GM19438 (cell line): ENCODE results near the gene ASGR1.
"Not testable (repeated sequence)": the region's sequence is repeated elsewhere in the genome, so short reads cannot be mapped to it uniquely, and the experiment has no call there.

Experiments used
- ATAC-seq: cut with Tn5 transposase; IDR thresholded peaks from one replicate; pipeline ENCODE4 v1.9.1; 2021; ENCODE audit warnings: low read depth; ENCODE audit not compliant: unreplicated experiment

ASGR1 gene

DNA sequence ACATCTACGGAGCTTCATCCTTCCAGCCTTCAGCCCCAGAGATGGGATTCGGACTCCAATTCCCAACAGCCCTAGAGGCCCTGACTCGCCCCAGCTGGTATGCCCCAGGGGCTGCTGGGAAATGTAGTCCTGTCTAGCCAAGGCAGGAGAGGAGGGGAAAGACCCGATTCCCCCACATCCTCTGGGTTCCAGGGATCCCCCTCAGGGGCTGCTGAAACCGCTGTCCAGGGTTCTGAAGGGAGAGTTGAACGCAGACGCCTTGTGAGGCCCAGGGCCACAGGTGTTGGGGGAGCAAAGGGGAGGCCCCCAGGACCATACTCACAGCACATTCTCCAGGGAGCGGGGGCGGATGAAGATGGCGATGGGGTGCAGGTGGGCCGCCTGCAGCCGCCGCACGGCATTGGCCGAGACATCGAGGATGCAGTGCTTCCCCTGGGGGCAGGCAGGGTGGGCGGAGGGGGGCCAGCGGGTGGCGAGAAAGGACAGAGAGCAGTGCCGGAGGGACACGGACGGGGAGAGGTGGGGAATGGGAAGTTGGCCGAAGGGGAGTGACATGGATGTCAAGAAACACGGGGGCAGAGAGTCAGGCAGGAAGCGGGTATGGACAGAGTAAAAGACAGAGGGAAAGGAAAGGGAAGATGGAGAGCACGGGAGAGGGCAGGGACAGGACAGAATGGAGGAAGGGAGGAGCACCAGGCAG lies 12.6 kb upstream of the ASGR1 start:
- ATAC-seq = no peak

DNA sequence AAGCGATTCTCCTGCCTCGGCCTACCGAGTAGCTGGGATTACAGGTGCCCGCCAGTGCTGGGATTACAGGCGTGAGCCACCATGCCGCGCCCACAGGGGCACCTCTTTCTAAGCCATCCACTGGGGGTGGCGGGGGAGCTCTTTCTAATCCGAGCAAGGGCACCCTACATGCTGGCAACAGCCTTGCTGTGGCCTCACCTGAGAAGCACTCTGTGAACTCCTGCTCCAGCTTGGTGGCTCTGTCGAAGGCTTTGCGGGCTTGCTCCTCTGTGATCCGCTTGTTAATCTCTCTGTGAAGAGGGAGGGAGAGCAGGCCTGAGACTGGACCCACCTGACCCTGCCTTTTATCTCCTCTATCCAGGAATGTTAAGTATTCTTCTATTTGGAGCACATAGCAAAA lies 11.9 kb upstream of the ASGR1 start:
- ATAC-seq = no peak

DNA sequence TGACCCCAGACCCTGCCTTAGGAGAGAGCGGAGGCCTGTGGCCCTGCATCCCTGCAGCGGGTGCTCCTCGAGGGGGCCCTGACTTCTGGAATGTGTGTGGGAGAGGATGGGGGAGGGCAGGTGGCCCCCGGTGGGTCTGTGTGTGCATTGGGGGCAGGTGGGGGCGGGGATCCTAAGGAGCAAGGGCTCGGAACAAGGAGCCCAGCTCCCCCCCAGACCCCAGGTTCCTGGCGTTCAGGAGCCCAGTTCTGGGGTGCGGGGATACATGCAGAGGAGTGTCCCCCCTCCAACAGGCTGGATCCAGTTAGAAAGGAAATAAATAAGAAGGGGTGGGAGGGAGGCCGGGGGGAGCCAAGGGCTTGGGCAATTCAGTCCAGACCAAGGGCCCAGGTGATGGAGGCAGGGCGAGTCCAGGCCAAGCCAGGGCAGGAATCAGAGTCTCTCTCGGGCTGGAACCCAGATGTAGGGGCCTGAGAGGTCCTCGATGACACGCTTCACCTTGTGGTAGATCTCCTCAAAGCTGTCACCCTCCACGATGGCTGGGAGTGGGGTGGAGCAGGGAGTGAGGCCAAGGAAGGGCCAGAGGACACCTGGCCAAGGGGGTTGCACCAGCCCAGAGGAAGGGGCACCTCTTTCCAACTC lies 11.2 kb upstream of the ASGR1 start:
- ATAC-seq = no peak

DNA sequence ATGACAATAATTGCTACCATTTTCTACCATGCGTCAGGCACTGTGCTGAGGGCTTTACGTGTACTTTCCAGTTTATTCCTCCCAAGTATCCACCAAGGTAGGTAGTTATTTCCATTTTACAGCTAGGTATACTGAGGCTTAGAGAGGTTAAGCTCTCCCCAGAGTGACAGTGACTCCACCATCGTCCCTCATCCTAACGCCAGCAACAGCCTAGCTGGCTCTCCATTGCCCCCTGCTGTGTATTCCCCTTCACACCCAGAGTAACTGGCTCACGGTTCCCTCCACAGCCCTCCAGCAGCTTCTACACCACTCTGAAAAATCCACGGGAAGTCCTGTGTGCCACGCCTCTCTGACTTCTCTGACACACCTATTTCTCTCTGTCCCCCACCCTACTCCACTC lies 7.1 kb upstream of the ASGR1 start:
- ATAC-seq = no peak

GRCh38 chr17:7184647-7185046 lies 5.5 kb upstream of the ASGR1 start:
- ATAC-seq = no peak

DNA sequence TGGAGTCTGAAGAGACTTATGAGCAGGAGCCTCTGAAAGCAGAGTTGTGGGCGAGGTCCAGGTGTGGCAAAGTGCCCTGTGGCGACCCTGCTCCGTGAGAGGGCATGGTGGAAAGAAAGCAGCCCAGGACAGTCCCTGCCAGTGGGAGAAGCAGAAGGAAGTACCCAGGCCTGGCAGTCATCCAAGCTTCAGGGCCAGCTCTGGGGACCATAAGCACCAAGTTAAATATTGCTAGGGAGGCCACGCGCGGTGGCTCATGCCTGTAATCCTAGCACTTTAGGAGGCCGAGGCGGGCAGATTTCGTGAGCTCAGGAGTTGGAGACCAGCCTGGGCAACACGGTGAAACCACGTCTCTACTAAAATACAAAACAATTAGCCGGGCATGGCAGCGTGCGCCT lies 4.9 kb upstream of the ASGR1 start:
- ATAC-seq = no peak

DNA sequence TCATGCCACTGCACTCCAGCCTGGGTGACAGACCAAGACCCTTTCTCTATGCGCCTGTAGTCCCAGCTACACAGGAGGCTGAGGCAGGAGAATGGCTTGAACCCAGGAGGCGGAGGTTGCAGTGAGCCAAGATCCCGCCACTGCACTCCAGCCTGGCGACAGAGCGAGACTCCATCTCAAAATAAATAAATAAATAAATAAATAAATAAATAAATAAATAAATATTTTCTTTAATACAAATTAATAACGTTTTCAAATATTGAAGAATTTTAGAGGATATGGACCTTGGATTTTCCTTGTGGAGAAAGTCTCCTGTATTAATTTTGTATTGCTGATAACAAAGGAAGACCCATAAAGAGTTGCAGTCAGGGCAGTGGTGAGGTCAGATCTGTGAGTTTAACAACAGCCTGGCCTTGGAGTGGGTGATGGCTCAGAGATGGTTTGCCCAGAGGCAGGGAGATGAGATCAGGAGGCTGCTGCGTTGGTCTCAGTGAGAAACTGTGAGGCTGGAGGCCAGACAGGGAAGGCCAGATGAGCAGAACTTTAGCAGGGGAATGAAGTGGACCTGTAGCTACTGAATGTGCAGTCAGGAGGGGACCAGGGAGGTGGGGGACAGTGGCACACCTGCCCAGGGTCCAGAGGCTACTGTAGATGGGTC lies 4.4 kb upstream of the ASGR1 start:
- no peak for ATAC-seq

GRCh38 chr17:7182101-7182500 lies 2.9 kb upstream of the ASGR1 start:
- ATAC-seq = not testable (repeated sequence)

- ATAC-seq = no peak
Observed at GRCh38 chr17:7178973-7179316, 225 bp downstream of the ASGR1 start.

DNA sequence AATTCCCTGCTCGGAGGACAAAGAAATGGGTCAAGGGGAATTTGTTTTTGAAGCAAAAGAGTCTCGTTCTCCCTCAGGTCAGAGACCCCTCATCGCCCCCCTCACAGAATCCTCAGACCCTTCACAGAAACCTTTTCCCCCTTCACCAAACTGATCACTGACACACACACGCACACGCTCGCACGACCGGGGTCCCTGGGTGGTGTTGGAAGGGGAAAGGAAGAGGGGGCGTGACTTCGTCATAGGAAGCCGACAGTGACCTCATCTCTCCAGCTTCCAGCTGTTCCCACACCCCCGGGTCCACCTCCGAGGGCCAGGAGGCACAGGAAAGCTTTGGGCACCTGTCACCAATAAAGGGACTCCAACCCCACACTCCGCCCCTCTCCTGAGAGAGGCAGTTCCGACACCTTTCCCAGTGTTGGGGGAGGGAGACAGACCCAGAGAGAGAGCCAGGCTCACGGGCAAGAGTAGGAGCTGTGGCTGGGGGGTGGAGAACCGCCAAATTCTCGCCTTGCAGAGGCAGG lies 1.2 kb downstream of the ASGR1 start:
- no peak for ATAC-seq

DNA sequence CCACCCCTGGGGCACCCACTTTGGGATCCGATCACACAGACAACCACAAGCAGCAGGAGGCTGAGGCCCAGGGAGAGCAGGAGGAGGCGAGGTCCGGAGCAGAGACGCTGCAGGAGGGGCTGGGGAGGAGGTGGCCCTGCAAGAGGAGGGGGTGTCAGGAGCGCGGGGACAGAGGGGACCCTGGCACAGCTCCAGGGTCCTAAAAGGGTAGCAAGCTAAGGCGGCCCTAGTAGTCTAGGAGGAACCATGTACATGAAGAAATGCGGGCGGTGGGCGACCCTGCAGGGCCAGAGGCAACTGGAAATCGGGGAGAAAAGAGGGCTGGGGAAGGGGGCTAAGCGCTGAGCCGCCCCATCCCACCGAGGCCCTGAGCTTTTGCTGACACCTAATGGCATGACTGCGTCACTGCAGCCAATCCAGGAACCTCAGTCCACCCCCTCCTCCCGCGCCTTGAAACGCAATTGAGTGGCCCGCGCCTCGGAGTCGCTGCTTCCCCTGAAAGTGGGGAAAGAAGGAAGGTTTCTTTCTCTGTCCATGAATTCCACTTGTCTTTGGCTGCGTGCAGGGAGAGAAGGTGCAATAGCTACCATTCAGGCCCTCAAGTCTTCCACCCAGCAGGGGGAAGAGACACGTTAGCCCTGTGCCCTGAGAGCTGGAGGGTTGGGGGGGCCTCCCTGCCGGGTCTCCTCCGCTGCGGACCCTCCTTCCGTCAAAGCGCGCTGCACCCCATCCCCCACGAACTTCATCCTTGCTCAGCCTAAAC lies 1.8 kb downstream of the ASGR1 start:
- ATAC-seq = no peak

GRCh38 chr17:7176841-7177190 lies 2.4 kb downstream of the ASGR1 start:
- ATAC-seq = no peak

- no peak for ATAC-seq
Observed at GRCh38 chr17:7176107-7176840, 2.9 kb downstream of the ASGR1 start.

DNA sequence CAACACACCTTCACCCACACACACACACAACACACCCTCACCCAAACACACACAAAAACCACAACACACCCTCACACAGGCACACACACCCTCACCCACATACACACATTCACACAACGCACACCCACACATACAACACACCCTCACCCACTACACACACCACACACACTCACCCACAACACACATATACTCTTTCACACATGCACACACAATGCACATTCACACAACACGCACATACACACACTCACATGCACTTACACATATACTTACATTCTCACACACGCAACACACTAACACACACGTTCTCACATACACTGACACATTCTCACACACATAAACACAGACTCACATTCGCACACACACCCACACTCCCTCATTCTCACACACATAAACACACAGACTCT lies 3.8 kb downstream of the ASGR1 start:
- ATAC-seq = no peak

- no peak for ATAC-seq
Observed at GRCh38 chr17:7174603-7175326, 4.4 kb downstream of the ASGR1 start.

DNA sequence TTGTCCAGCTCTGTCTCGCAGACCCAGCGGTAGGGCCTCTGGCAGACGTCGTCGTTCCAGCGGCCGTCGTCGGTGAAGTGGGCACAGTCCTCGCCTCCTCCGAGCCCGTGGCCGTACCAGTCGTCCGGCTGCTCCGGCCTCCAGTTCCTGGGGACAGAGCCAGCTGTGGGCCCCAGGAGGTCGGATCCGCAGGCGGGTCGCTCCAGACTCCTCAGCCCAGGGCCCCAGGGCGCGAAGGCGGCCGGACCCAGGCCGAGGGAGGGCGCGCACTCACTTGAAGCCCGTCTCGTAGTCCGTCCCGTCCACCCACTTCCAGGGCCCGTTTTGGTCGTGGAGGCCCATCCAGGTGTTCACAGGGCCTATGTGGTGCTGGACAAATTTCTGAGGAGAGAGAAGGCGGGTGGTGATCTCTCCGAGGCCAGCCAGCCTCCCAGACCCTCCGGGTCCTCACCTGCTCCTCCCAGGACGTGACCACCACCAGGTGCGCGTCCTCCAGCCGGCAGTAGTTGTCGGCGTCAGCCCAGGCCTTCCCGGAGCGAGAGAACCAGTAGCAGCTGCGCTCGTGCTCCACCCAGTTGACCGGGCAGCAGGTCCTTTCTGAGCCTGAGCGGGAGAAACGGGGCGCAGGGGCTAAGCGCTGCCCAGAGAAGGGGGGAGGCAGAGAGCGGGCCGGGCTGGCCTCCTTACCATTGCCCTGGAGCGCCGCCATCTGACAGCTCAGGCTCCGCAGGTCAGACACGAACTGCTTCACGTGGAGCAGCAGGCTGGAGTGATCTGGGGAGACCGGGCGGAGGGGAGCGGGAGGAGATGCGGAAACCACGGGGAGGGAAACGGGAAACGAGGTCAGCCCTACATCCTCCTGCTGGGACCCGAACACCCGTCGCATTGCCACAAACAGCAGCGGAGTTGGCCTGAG lies 5.2 kb downstream of the ASGR1 start:
- ATAC-seq = no peak

DNA sequence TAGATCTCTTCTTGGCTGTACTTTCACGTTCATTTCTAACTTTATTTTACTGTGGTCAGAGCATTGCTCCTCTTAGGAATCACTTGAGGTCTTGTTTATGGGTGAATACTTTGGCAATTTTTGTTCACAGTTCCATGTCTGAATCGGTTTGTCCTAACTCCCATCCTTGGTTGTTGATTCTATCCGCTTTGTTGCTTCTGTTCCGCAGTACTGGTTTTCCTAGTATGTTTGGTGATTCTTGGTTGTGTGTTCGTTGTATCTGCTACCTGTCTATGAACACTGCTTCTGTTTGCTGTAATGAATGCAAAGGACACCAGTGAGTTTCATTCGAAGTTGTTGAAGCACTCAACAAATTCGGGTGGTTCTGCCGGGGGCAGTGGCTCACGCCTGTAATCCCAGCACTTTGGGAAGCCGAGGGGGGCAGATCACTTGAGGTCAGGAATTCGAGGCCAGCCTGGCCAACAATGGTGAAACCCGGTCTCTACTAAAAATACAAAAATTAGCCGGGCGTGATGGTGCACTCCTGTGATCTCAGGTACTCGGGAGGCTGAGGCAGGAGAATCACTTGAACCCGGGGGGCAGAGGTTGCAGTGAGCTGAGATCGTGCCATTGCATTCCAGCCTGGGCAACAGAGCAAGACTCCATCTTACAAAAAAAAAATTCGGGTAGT lies 6.5 kb downstream of the ASGR1 start:
- ATAC-seq = not testable (repeated sequence)

DNA sequence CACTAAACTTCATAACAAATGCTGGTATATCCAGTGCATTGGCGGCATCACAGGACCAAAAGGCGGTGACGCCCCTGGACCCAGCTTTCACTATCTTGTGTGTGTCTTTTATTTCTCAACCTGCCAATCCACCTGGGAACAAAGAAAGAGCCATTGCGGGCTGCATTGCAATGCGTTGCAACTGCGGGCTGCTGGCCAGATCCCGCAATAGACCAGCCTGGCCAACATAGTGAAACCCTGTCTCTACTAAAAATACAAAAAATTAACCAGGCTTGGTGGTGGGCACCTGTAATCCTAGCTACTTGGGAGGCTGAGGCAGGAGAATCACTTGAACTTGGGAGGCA lies 9.6 kb downstream of the ASGR1 start:
- ATAC-seq = not testable (repeated sequence)
